ENCODE measurements around the gene MYH16. TPM values are rescaled to one million over a fixed set of nuclear protein-coding genes. Genes with fewer than 3 reads are reported as not detected.
"Not testable (repeated sequence)": the region's sequence is repeated elsewhere in the genome, so short reads cannot be mapped to it uniquely, and the experiment has no call there.

The MYH16 gene
- total and polyA plus RNA-seq, 5 experiments from 2014 or later, result not detected

- DNase-seq (no peak), ATAC-seq (peak in 1 of 2 donors; percentile 32)
- Mint-ChIP-seq H3K4me3 (peak overlapping the region in 2 of 10 donors; percentile 19 to 53), H3K4me1 (peaks cover 0 to 4% (median 0%) of the 10 kb centered on the region in 4 donors), H3K36me3 (no peaks in the 10 kb centered on the region), H3K9me3 (peaks cover 0 to 3% (median 0%) of the 10 kb centered on the region in 9 donors), H3K27me3 (peaks cover 0 to 2% (median 0%) of the 10 kb centered on the region in 5 donors), H3K27ac (no peak overlapping the region)
- POLR2A ChIA-PET, result interaction anchor here (0.6 kb wide), 1 partner anchor 23 kb away, joined by 3 read pairs; no protein-coding TSS in a partner anchor
These were observed 40.5 kb downstream of the MYH16 start for GRCh38 chr7:99313204-99313573.

DNA sequence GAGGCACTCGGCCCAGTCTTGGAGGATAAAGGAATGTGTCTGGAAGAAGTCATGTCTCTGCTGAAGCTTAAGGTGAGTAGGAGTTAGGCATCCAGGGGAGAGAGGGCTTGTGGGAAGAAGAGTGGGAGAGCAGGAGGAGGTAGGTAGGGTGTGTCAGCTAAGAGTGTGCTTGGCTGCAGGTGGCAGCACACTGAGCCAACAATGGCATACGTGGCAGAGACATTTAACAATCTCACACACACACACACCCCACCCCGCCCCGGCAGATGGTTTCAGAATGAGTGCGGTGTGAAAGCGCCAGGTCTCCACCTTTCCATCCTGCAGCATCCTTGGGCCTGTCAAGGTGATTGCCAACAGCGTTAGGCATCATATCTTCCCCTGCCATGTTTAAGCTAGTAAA lies 41.9 kb downstream of the MYH16 start:
- POLR2A ChIA-PET, result no interaction called here
- Mint-ChIP-seq H3K4me3 (no peak overlapping the region), H3K36me3 (no peaks in the 10 kb centered on the region), H3K27ac (no peak overlapping the region), H3K4me1 (peaks cover 0 to 4% (median 0%) of the 10 kb centered on the region in 4 donors), H3K27me3 (peaks cover 0 to 3% (median 0%) of the 10 kb centered on the region in 5 donors), H3K9me3 (peaks cover 0 to 3% (median 0%) of the 10 kb centered on the region in 9 donors)
- no peak for ATAC-seq
- no peak for DNase-seq

- Mint-ChIP-seq H3K4me3 (no peak overlapping the region), H3K4me1 (no peaks in the 10 kb centered on the region), H3K9me3 (no peaks in the 10 kb centered on the region), H3K36me3 (no peaks in the 10 kb centered on the region), H3K27me3 (peaks cover 0 to 1% (median 0%) of the 10 kb centered on the region in 5 donors), H3K27ac (no peak overlapping the region)
- no peak for ATAC-seq
- no peak for DNase-seq
- POLR2A ChIA-PET, result no interaction called here
These were observed 47.7 kb downstream of the MYH16 start for GRCh38 chr7:99320371-99320770.

- H3K27ac Mint-ChIP-seq, result peak overlapping the region in 2 of 10 donors; percentile 9 to 15
- H3K4me3 Mint-ChIP-seq, ATAC-seq, H3K36me3 Mint-ChIP-seq, H3K27me3 Mint-ChIP-seq, DNase-seq, POLR2A ChIA-PET, H3K9me3 Mint-ChIP-seq: not testable (repeated sequence)
- peaks cover 10 to 18% (median 16%) of the 10 kb centered on the region in 4 donors for H3K4me1 Mint-ChIP-seq
These were observed 50.0 kb downstream of the MYH16 start for GRCh38 chr7:99322659-99323058.

DNA sequence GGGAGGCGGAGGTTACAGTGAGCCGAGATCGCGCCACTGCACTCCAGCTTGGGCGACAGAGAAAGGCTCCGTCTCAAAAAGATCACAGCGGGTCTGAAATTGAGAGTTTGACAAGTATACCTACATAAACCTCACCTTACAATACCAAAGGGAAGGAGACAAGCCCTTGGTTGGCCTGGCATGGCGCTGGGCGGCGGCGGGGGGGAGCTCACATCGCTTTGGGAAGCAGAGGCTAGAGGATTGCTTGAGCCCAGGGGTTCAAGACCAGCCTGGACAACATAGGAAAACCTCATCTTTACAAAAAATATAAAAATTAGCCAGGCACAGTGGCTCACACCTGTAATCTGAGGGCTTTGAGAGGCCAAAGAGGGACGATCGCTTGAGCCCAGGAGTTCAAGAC lies 51.9 kb downstream of the MYH16 start:
- H3K36me3 Mint-ChIP-seq, result no peaks in the 10 kb centered on the region
- ATAC-seq (no peak), DNase-seq (no peak)
- no peaks in the 10 kb centered on the region for H3K9me3 Mint-ChIP-seq
- H3K4me1 Mint-ChIP-seq, result peaks cover 17 to 35% (median 32%) of the 10 kb centered on the region in 4 donors
- H3K27me3 Mint-ChIP-seq, result peaks cover 0 to 3% (median 0%) of the 10 kb centered on the region in 5 donors
- peak overlapping the region in 9 of 10 donors; percentile 62 to 97 (median 94) for H3K27ac Mint-ChIP-seq
- POLR2A ChIA-PET, result interaction anchor here (0.5 to 1.8 kb wide), 3 partner anchors 37 to 85 kb away, joined by 3 to 8 read pairs (median 3); partner anchors contain the start of gene BUD31
- peak overlapping the region; percentile 87 to 97 (median 92) for H3K4me3 Mint-ChIP-seq

GRCh38 chr7:99325001-99325493 lies 52.4 kb downstream of the MYH16 start:
- Mint-ChIP-seq H3K4me3 (peak overlapping the region; percentile 87 to 97 (median 92)), H3K4me1 (peaks cover 17 to 38% (median 37%) of the 10 kb centered on the region in 4 donors), H3K27ac (peak overlapping the region; percentile 82 to 97 (median 94)), H3K9me3 (no peaks in the 10 kb centered on the region), H3K27me3 (peaks cover 0 to 3% (median 0%) of the 10 kb centered on the region in 5 donors), H3K36me3 (no peaks in the 10 kb centered on the region)
- POLR2A ChIA-PET, result interaction anchor here (0.5 to 1.8 kb wide), 10 partner anchors 37 to 440 kb away, joined by 3 to 10 read pairs (median 4); partner anchors contain the start of genes BUD31 and ZKSCAN5
- ATAC-seq (no peak), DNase-seq (peak in 2 of 10 donors; percentile 2 to 6)

GRCh38 chr7:99325592-99326407 lies 53.2 kb downstream of the MYH16 start, which contains the start of gene ARPC1A:
TSS of gene ARPC1A (plus strand) at chr7:99325898. CDS start at chr7:99333354, 7,456 bp downstream.
- Mint-ChIP-seq H3K27ac (peak within 1 kb of the TSS; percentile 84 to 97 (median 94)), H3K4me3 (peak within 1 kb of the TSS; percentile 87 to 97 (median 92)), H3K9me3 (no peaks in the 10 kb centered on the region), H3K36me3 (peaks cover 0 to 5% (median 0%) of the 10 kb centered on the region in 3 donors), H3K4me1 (peaks cover 20 to 46% (median 44%) of the 10 kb centered on the region in 4 donors), H3K27me3 (peaks cover 0 to 3% (median 0%) of the 10 kb centered on the region in 5 donors)
- POLR2A ChIA-PET, result interaction anchor here (0.6 to 1.8 kb wide), 10 partner anchors 12 to 441 kb away, joined by 3 to 10 read pairs (median 4); partner anchors contain the start of genes BUD31 and ZKSCAN5
- ATAC-seq (peak; percentile 92 to 94), DNase-seq (peak; percentile 85 to 94 (median 92))

GRCh38 chr7:99326408-99326782 lies 53.8 kb downstream of the MYH16 start:
- Mint-ChIP-seq H3K4me1 (peaks cover 20 to 51% (median 48%) of the 10 kb centered on the region in 4 donors), H3K4me3 (peak overlapping the region; percentile 87 to 97 (median 92)), H3K27me3 (peaks cover 0 to 3% (median 0%) of the 10 kb centered on the region in 5 donors), H3K9me3 (no peaks in the 10 kb centered on the region), H3K27ac (peak overlapping the region; percentile 78 to 97 (median 94)), H3K36me3 (peaks cover 0 to 5% (median 0%) of the 10 kb centered on the region in 3 donors)
- ATAC-seq, result no peak
- no peak for DNase-seq
- POLR2A ChIA-PET, result interaction anchor here (0.7 to 1.4 kb wide), 5 partner anchors 20 to 442 kb away, joined by 3 to 4 read pairs (median 3); partner anchors contain the start of genes BUD31 and PDAP1

DNA sequence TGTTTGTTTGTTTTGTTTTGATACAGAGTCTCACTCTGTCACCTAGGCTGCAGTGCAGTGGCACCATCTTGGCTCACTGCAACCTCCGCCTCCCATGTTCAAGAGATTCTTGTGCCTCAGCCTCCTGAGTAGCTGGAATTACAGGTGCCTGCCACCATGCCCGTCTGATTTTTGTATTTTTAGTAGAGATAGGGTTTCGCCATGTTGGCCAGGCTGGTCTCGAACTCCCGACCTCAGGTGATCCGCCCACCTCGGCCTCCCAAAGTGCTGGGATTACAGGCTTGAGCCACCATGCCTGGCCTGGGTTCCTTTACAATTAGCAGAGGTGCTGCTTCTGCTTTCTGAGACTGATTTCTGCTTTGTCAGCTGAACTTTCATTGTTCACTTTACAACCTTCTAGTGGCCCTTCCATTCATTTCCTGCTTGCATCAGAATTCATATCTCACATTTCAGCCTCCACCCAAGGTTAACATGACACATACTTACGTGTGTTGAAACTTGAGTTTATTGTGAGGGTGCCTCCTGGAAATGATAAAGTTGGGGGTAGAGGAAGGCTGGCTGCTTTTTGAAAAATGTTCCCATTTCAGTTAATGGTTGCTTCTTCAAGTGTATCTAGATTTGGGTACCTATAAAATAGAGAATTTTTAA lies 57.8 kb downstream of the MYH16 start:
- H3K36me3 Mint-ChIP-seq, result peaks cover 0 to 37% (median 8%) of the 10 kb centered on the region in 3 donors
- not testable (repeated sequence) for DNase-seq

DNA sequence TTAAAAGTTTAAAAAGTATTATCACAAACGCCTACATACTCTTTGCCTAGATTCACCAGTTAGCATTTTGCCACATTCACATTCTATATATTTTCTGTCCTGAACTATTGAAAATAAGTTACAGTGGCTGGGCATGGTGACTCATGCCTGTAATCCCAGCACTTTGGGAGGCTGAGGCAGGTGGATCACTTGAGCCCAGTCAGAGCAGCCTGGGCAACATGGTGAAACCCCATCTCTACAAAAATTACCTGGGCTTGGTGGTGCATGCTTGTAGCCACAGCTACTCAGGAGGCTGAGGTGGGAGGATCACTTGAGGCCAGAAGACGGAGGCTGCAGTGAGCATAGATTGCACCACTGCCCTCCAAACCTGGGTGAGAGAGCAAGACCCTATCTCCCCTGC lies 58.4 kb downstream of the MYH16 start:
- H3K36me3 Mint-ChIP-seq, result peaks cover 0 to 43% (median 8%) of the 10 kb centered on the region in 3 donors
- H3K9me3 Mint-ChIP-seq, result no peaks in the 10 kb centered on the region
- POLR2A ChIA-PET, result no interaction called here
- peak overlapping the region in 2 of 10 donors; percentile 14 to 23 for H3K27ac Mint-ChIP-seq
- no peak overlapping the region for H3K4me3 Mint-ChIP-seq
- ATAC-seq, result no peak
- no peak for DNase-seq
- peaks cover 25 to 69% (median 55%) of the 10 kb centered on the region in 4 donors for H3K4me1 Mint-ChIP-seq
- no peaks in the 10 kb centered on the region for H3K27me3 Mint-ChIP-seq

More for the DNA sequence above, 57.8 kb downstream of the MYH16 start:
- ATAC-seq, H3K9me3 Mint-ChIP-seq, H3K27me3 Mint-ChIP-seq: not testable (repeated sequence)
- POLR2A ChIA-PET, result interaction anchor here (0.5 kb wide), 1 partner anchor 1240 kb away, joined by 3 read pairs; no protein-coding TSS in a partner anchor
- Mint-ChIP-seq H3K27ac (peak overlapping the region in 7 of 10 donors; percentile 14 to 56 (median 43)), H3K4me3 (peak overlapping the region in 6 of 10 donors; percentile 2 to 58 (median 36)), H3K4me1 (peaks cover 25 to 70% (median 55%) of the 10 kb centered on the region in 4 donors)

- Mint-ChIP-seq H3K4me1 (peaks cover 0 to 9% (median 2%) of the 10 kb centered on the region in 4 donors), H3K27ac (peak overlapping the region in 3 of 10 donors; percentile 6 to 19 (median 19)), H3K36me3 (peaks cover 0 to 93% (median 38%) of the 10 kb centered on the region in 3 donors), H3K27me3 (no peaks in the 10 kb centered on the region), H3K4me3 (no peak overlapping the region), H3K9me3 (no peaks in the 10 kb centered on the region)
- DNase-seq (no peak), ATAC-seq (no peak)
- POLR2A ChIA-PET, result no interaction called here
These were observed 67.0 kb downstream of the MYH16 start for GRCh38 chr7:99339595-99339994.

- no peak for DNase-seq
- no peaks in the 10 kb centered on the region for H3K9me3 Mint-ChIP-seq
- no peak for ATAC-seq
- peaks cover 0 to 92% (median 36%) of the 10 kb centered on the region in 3 donors for H3K36me3 Mint-ChIP-seq
- POLR2A ChIA-PET, result interaction anchor here (0.9 kb wide), 1 partner anchor 164 kb away, joined by 3 read pairs; no protein-coding TSS in a partner anchor
- H3K27ac Mint-ChIP-seq, result no peak overlapping the region
- H3K4me3 Mint-ChIP-seq, result no peak overlapping the region
- H3K27me3 Mint-ChIP-seq, result no peaks in the 10 kb centered on the region
- peaks cover 0 to 5% (median 2%) of the 10 kb centered on the region in 4 donors for H3K4me1 Mint-ChIP-seq
These were observed 68.0 kb downstream of the MYH16 start for GRCh38 chr7:99340659-99341058.
